Neural cell (in vitro differentiated cells): Measurements from ENCODE around the gene LSAMP. TPM values are rescaled to one million over a fixed set of nuclear protein-coding genes. Genes with fewer than 3 reads are reported as not detected.

ENCODE experiments used
- H2AFZ ChIP-seq: fragments of 200-600, 300-800 bp; sonication (generic), shearing (Covaris generic); 2 replicates; pipeline ENCODE4 v1.6.0; 2014; ENCODE audit warnings: low read depth, mild to moderate bottlenecking, antibody characterized with exemption, low read length, moderate library complexity
- H3F3A ChIP-seq: fragments of 200-600 bp; shearing (Covaris generic); 2 replicates; pipeline ENCODE4 v1.6.1; 2016; ENCODE audit warnings: mild to moderate bottlenecking, moderate library complexity, mixed read lengths, antibody characterized with exemption, low read length; ENCODE audit not compliant: insufficient read depth, poor library complexity, severe bottlenecking
- H3K27ac ChIP-seq: fragments of 200-600, 300-800 bp; sonication (generic), shearing (Covaris generic); 2 replicates; pipeline ENCODE4 v1.5.1; 2014; ENCODE audit warnings: mild to moderate bottlenecking, low read length, moderate library complexity
- H3K27me3 ChIP-seq: fragments of 300-800, 200-600 bp; sonication (generic), shearing (Covaris generic); 2 replicates; pipeline ENCODE4 v1.6.0; 2014; ENCODE audit warnings: mild to moderate bottlenecking, low read depth, low read length, moderate library complexity; ENCODE audit not compliant: insufficient read depth
- H3K36me3 ChIP-seq: fragments of 300-800, 200-600 bp; sonication (generic), shearing (Covaris generic); 2 replicates; pipeline ENCODE4 v1.5.1; 2014; ENCODE audit warnings: mild to moderate bottlenecking, antibody characterized with exemption, low read length, moderate library complexity; ENCODE audit not compliant: insufficient read depth
- H3K4me2 ChIP-seq: fragments of 300-800, 200-600 bp; sonication (generic), shearing (Covaris generic); 2 replicates; pipeline ENCODE4 v1.6.0; 2014; ENCODE audit warnings: mild to moderate bottlenecking, low read length
- H3K4me3 ChIP-seq: fragments of 300-800, 200-600 bp; sonication (generic), shearing (Covaris generic); 2 replicates; pipeline ENCODE4 v1.5.1; 2014; ENCODE audit warnings: mild to moderate bottlenecking, low read length, moderate library complexity
- H3K79me2 ChIP-seq: fragments of 200-600 bp; shearing (Covaris generic); replicated peaks from 2 replicates; pipeline ENCODE4 v1.6.0; 2014; ENCODE audit warnings: mild to moderate bottlenecking, low read length, moderate library complexity; ENCODE audit not compliant: insufficient read depth
- H3K9ac ChIP-seq: fragments of 300-800, 200-600 bp; sonication (generic), shearing (Covaris generic); 2 replicates; pipeline ENCODE4 v1.6.1; 2016; ENCODE audit warnings: mild to moderate bottlenecking, low read length, mixed read lengths
- H3K9me2 ChIP-seq: fragments of 200-600 bp; shearing (Covaris generic); 2 replicates; pipeline ENCODE4 v1.6.1; 2016; ENCODE audit warnings: mild to moderate bottlenecking, low read length, mixed read lengths; ENCODE audit not compliant: insufficient read depth
- H3K9me3 ChIP-seq: fragments of 200-600, 300-800 bp; sonication (generic), shearing (Covaris generic); 2 replicates; pipeline ENCODE4 v1.6.1; 2016; ENCODE audit warnings: mild to moderate bottlenecking, mixed run types, low read length, moderate library complexity, mixed read lengths
- H4K20me1 ChIP-seq: fragments of 200-600 bp; shearing (Covaris generic); 2 replicates; pipeline ENCODE4 v1.6.1; 2016; ENCODE audit warnings: mild to moderate bottlenecking, mixed run types; ENCODE audit not compliant: insufficient read depth
- EP300 ChIP-seq: fragments of 450-650 bp; conservative IDR thresholded peaks from 2 replicates; pipeline ENCODE4 v1.6.1; 2014; ENCODE audit warnings: antibody characterized with exemption, mild to moderate bottlenecking, moderate library complexity; ENCODE audit not compliant: poor library complexity, severe bottlenecking
- EZH2 ChIP-seq: fragments of 200-600, 300-800 bp; shearing (Covaris generic), sonication (generic); IDR thresholded peaks from 2 replicates; pipeline ENCODE4 v1.6.1; 2014; ENCODE audit warnings: antibody characterized with exemption, low read length, borderline replicate concordance, mild to moderate bottlenecking; ENCODE audit not compliant: insufficient read depth, poor library complexity, severe bottlenecking
- MXI1 ChIP-seq: fragments of 450-650 bp; conservative IDR thresholded peaks from 2 replicates; pipeline ENCODE4 v1.6.1; 2014; ENCODE audit warnings: antibody characterized with exemption, mild to moderate bottlenecking; ENCODE audit not compliant: poor library complexity, severe bottlenecking
- POLR2AphosphoS5 ChIP-seq: IDR thresholded peaks from 2 replicates; pipeline ENCODE4 v1.6.1; 2012
- RAD21 ChIP-seq: fragments of 450-650 bp; conservative IDR thresholded peaks from 2 replicates; pipeline ENCODE4 v1.6.1; 2014; ENCODE audit warnings: antibody characterized with exemption, mild to moderate bottlenecking, moderate library complexity
- SMC3 ChIP-seq: fragments of 450-650 bp; conservative IDR thresholded peaks from 2 replicates; pipeline ENCODE4 v1.6.1; 2014; ENCODE audit warnings: antibody characterized with exemption, mild to moderate bottlenecking, moderate library complexity; ENCODE audit not compliant: poor library complexity
- TAF1 ChIP-seq: IDR thresholded peaks from 2 replicates; pipeline ENCODE4 v1.6.1; 2012; ENCODE audit warnings: low read depth
- polyA plus RNA-seq: library from polyadenylated mRNA; depleted of rRNA; stranded (reverse); fragments of >200 nt; gene quantifications from 2 replicates; pipeline ENCODE4 v1.2.3, GENCODE V29; 2014
- TF ChIP-seq, protein P1 (sequence below): IDR thresholded peaks from 2 replicates; pipeline ENCODE4 v1.6.1; 2012; ENCODE audit warnings: borderline replicate concordance
- TF ChIP-seq, protein P2 (sequence below): fragments of 450-650 bp; IDR thresholded peaks from 2 replicates; pipeline ENCODE4 v1.5.1; 2014; ENCODE audit warnings: antibody characterized with exemption, mild to moderate bottlenecking, moderate library complexity; ENCODE audit not compliant: poor library complexity, severe bottlenecking

The LSAMP gene
- polyA plus RNA-seq, 1 donor from 2014 or later, result 93.6 TPM

DNA sequence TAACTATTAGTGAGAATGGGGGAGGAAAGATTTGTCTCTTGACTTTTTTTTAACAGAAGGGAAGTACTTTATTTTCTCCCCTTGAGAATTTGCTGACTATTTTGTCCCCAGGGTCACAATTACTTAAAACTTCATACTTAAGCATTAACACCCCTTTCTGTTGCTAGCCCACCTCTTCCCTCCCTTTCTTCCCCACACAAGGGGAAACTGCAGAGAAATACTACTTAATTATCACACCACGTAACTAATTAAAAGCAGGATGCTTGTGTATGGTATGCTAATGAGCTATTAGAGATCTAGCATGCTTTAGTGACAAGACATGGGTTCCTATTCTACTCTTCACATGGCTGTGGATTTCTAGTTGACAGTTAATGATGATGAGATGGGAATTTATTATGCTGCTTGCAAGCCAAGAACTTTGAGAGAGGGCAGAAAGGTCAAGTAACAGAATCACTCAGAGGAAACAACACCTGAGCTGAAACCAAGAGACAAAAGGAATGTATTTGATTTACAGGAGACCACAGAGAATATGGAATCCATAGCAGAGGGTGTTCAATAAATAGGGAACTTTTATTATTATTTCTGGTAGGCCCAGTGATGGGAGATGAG, 179.2 kb downstream of the LSAMP start:
- Histone ChIP-seq H3K27ac (no peak overlapping the region), H2AFZ (no peak overlapping the region), H3K79me2 (no peaks in the 10 kb centered on the region), H4K20me1 (no peaks in the 10 kb centered on the region), H3F3A (no peaks in the 10 kb centered on the region), H3K27me3 (no peaks in the 10 kb centered on the region), H3K9me2 (no peaks in the 10 kb centered on the region), H3K9ac (no peak overlapping the region), H3K36me3 (no peaks in the 10 kb centered on the region), H3K4me2 (no peak overlapping the region), H3K9me3 (no peaks in the 10 kb centered on the region), H3K4me3 (no peak overlapping the region)
- no peak for TF ChIP-seq EP300
- no peak for TF ChIP-seq EZH2
- TF ChIP-seq TAF1, result no peak
- no peak for TF ChIP-seq MXI1
- no peak for TF ChIP-seq RAD21
- no peak for TF ChIP-seq SMC3
- TF ChIP-seq, protein P1, sequence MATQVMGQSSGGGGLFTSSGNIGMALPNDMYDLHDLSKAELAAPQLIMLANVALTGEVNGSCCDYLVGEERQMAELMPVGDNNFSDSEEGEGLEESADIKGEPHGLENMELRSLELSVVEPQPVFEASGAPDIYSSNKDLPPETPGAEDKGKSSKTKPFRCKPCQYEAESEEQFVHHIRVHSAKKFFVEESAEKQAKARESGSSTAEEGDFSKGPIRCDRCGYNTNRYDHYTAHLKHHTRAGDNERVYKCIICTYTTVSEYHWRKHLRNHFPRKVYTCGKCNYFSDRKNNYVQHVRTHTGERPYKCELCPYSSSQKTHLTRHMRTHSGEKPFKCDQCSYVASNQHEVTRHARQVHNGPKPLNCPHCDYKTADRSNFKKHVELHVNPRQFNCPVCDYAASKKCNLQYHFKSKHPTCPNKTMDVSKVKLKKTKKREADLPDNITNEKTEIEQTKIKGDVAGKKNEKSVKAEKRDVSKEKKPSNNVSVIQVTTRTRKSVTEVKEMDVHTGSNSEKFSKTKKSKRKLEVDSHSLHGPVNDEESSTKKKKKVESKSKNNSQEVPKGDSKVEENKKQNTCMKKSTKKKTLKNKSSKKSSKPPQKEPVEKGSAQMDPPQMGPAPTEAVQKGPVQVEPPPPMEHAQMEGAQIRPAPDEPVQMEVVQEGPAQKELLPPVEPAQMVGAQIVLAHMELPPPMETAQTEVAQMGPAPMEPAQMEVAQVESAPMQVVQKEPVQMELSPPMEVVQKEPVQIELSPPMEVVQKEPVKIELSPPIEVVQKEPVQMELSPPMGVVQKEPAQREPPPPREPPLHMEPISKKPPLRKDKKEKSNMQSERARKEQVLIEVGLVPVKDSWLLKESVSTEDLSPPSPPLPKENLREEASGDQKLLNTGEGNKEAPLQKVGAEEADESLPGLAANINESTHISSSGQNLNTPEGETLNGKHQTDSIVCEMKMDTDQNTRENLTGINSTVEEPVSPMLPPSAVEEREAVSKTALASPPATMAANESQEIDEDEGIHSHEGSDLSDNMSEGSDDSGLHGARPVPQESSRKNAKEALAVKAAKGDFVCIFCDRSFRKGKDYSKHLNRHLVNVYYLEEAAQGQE, result no peak
- TF ChIP-seq, protein P2, sequence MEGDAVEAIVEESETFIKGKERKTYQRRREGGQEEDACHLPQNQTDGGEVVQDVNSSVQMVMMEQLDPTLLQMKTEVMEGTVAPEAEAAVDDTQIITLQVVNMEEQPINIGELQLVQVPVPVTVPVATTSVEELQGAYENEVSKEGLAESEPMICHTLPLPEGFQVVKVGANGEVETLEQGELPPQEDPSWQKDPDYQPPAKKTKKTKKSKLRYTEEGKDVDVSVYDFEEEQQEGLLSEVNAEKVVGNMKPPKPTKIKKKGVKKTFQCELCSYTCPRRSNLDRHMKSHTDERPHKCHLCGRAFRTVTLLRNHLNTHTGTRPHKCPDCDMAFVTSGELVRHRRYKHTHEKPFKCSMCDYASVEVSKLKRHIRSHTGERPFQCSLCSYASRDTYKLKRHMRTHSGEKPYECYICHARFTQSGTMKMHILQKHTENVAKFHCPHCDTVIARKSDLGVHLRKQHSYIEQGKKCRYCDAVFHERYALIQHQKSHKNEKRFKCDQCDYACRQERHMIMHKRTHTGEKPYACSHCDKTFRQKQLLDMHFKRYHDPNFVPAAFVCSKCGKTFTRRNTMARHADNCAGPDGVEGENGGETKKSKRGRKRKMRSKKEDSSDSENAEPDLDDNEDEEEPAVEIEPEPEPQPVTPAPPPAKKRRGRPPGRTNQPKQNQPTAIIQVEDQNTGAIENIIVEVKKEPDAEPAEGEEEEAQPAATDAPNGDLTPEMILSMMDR, result no peak
- TF ChIP-seq POLR2AphosphoS5, result no peak

DNA sequence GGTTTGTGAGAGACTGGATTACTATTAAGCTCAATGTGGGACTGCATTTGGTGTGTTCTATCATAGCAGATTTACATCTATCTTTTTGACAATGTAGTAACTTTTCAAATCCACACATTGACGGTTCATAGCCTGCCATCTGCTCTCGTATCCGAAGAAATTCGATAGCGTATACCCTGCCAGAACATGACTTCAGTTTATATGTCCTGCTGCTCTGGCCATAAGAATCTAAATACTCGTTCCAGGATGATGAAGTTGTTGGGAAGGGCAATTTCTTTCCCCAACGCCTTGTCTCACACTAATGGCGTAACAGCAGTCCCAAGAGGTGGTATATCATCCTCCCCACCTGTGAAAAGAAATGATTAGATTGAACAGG, 180.0 kb downstream of the LSAMP start:
- no peak overlapping the region for H3K9ac ChIP-seq
- H3F3A ChIP-seq, result no peaks in the 10 kb centered on the region
- H3K4me2 ChIP-seq, result no peak overlapping the region
- H3K4me3 ChIP-seq, result no peak overlapping the region
- H3K27ac ChIP-seq, result no peak overlapping the region
- no peaks in the 10 kb centered on the region for H3K36me3 ChIP-seq
- no peaks in the 10 kb centered on the region for H3K9me2 ChIP-seq
- H3K9me3 ChIP-seq, result no peaks in the 10 kb centered on the region
- no peak for TF ChIP-seq SMC3
- TF ChIP-seq MXI1, result no peak
- no peak for TF ChIP-seq RAD21
- TF ChIP-seq POLR2AphosphoS5, result no peak
- TF ChIP-seq EZH2, result no peak
- no peak for TF ChIP-seq TAF1
- no peak for TF ChIP-seq EP300
- TF ChIP-seq, protein P2, result no peak
- TF ChIP-seq, protein P1, result no peak
- no peak overlapping the region for H2AFZ ChIP-seq
- no peaks in the 10 kb centered on the region for H4K20me1 ChIP-seq
- H3K27me3 ChIP-seq, result no peaks in the 10 kb centered on the region
- H3K79me2 ChIP-seq, result no peaks in the 10 kb centered on the region
